ENCODE measurements around the gene MT1HL1. TPM values are rescaled to one million over a fixed set of nuclear protein-coding genes. Genes with fewer than 3 reads are reported as not detected.

MT1HL1 gene
- not detected in 2 replicates for total RNA-seq

DNA sequence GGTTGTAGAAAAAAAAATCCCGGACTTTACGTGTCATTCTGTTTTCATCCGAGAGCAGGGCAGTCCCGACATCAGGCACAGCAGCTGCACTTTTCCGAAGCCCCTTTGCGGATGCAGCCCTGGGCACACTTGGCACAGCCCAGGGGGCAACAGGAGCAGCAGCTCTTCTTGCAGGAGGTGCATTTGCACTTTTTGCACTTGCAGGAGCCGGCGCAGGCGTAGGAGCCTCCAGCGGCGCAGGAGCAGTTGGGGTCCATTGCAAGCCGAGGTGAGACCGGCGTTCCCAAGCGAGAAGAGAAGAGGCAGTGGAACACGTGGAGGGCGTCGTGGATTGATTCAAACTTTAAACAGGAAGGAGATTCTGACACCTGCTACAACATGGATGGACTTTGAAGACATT lies at the start of gene MT1HL1:
TSS of gene MT1HL1 (minus strand) at position 326 of the 400 bp plus-strand sequence. CDS start at position 257, 69 bp downstream.
- H3K4me1 Mint-ChIP-seq (ENCODE audit: low read depth), result no peaks in the 10 kb centered on the region
- no peak within 1 kb of the TSS for H3K4me3 Mint-ChIP-seq (ENCODE audit: low read depth)
- H3K36me3 Mint-ChIP-seq (ENCODE audit: low read depth), result no peaks in the 10 kb centered on the region
- no peaks in the 10 kb centered on the region for H3K27me3 Mint-ChIP-seq (ENCODE audit: low read depth)
- no peak within 1 kb of the TSS for H3K27ac Mint-ChIP-seq
- no peak for DNase-seq (ENCODE audit: low spot score)
- intact Hi-C loops (cut with micrococcal nuclease), result no loop called here
- H3K9me3 Mint-ChIP-seq, result no peaks in the 10 kb centered on the region

- intact Hi-C loops (cut with micrococcal nuclease), result no loop called here
Measured at GRCh38 chr1:237050915-237051314, 46.7 kb upstream of the MT1HL1 start.

DNA sequence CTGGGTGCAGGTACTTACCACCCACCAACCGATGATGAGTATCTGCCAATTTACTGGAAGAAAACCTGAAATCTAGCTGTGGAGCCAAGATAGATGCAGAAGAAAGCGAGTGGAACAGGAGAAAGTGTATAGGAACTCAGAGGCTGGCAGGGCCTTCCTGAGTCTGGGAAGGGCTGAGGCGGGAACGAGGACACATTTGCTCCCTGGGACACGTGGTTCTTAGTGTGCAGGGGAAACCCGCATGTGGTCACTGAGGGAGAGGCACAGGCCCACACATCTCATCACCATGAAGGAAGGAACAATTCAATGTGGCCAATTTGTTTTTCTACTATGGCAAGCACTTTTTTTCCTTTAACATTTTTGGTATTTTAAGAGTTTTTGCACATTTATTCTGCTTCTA lies 45.9 kb upstream of the MT1HL1 start:
- no peak for DNase-seq (ENCODE audit: low spot score)
- intact Hi-C loops (cut with micrococcal nuclease), result no loop called here
- Mint-ChIP-seq H3K9me3 (no peaks in the 10 kb centered on the region), H3K27me3 (ENCODE audit: low read depth) (peaks cover 18% of the 10 kb centered on the region), H3K4me1 (ENCODE audit: low read depth) (no peaks in the 10 kb centered on the region), H3K36me3 (ENCODE audit: low read depth) (no peaks in the 10 kb centered on the region), H3K4me3 (ENCODE audit: low read depth) (no peak overlapping the region), H3K27ac (no peak overlapping the region)

More at GRCh38 chr1:237050915-237051314, 46.7 kb upstream of the MT1HL1 start:
- Mint-ChIP-seq H3K27me3 (ENCODE audit: low read depth) (peaks cover 16% of the 10 kb centered on the region), H3K9me3 (no peaks in the 10 kb centered on the region), H3K36me3 (ENCODE audit: low read depth) (no peaks in the 10 kb centered on the region), H3K4me3 (ENCODE audit: low read depth) (no peak overlapping the region), H3K4me1 (ENCODE audit: low read depth) (no peaks in the 10 kb centered on the region), H3K27ac (no peak overlapping the region)
- DNase-seq (ENCODE audit: low spot score), result no peak

- no peaks in the 10 kb centered on the region for H3K9me3 Mint-ChIP-seq
- peaks cover 2% of the 10 kb centered on the region for H3K4me1 Mint-ChIP-seq (ENCODE audit: low read depth)
- no peak overlapping the region for H3K27ac Mint-ChIP-seq
- DNase-seq (ENCODE audit: low spot score), result no peak
- H3K36me3 Mint-ChIP-seq (ENCODE audit: low read depth), result no peaks in the 10 kb centered on the region
- intact Hi-C loops (cut with micrococcal nuclease), result loop anchor here (10.0 kb wide), 3 partner anchors 256 to 516 kb away; no protein-coding TSS in a partner anchor
- no peak overlapping the region for H3K4me3 Mint-ChIP-seq (ENCODE audit: low read depth)
- H3K27me3 Mint-ChIP-seq (ENCODE audit: low read depth), result peaks cover 25% of the 10 kb centered on the region
Measured at GRCh38 chr1:237048803-237049202, 44.6 kb upstream of the MT1HL1 start.

DNA sequence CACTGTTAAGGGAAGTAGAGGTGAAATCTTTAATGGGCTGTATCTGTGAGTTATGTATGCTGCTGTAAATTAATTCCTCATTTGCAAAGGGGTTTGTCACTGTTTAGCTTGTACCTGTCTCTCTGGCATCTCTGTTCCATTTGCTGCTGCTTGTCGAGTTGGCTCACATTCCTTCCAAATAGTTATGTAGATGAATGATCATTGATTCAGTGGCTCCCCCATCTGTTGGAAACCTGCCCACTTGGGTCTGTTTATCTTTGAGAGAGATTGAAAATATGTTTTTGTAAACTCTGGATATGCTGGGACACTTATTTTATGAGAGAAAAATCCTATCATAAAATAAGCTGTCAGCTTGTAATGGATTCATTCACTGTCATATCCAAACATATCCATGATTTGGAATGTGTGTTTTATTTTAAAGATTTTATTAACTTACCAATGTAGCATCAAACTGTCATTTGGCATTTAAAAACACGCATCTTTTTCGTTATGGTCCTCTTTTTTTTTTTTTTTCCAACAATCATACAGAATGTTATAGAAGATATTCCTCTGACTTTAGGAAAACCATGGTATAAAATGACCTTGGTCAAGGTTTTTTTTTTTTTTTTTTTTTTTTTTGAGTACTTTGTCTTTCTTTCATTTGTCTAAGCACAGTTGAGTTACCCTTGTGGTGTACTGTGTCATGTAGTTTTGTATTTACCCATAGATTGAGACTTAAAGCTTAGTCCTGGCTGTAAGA lies 41.2 kb upstream of the MT1HL1 start:
- Mint-ChIP-seq H3K4me3 (ENCODE audit: low read depth) (no peak overlapping the region), H3K4me1 (ENCODE audit: low read depth) (peaks cover 12% of the 10 kb centered on the region), H3K9me3 (no peaks in the 10 kb centered on the region), H3K27ac (no peak overlapping the region), H3K27me3 (ENCODE audit: low read depth) (peaks cover 41% of the 10 kb centered on the region), H3K36me3 (ENCODE audit: low read depth) (no peaks in the 10 kb centered on the region)
- intact Hi-C loops (cut with micrococcal nuclease), result loop anchor here (10.0 kb wide), 3 partner anchors 259 to 519 kb away; no protein-coding TSS in a partner anchor
- no peak for DNase-seq (ENCODE audit: low spot score)

- Mint-ChIP-seq H3K36me3 (ENCODE audit: low read depth) (no peaks in the 10 kb centered on the region), H3K27ac (no peak overlapping the region), H3K4me1 (ENCODE audit: low read depth) (peaks cover 12% of the 10 kb centered on the region), H3K4me3 (ENCODE audit: low read depth) (peak overlapping the region; percentile 40), H3K27me3 (ENCODE audit: low read depth) (peaks cover 40% of the 10 kb centered on the region), H3K9me3 (no peaks in the 10 kb centered on the region)
- DNase-seq (ENCODE audit: low spot score), result no peak
- intact Hi-C loops (cut with micrococcal nuclease), result loop anchor here (10.0 kb wide), 3 partner anchors 261 to 521 kb away; no protein-coding TSS in a partner anchor
Measured at GRCh38 chr1:237043846-237044636, 39.8 kb upstream of the MT1HL1 start.

- intact Hi-C loops (cut with micrococcal nuclease), result loop anchor here (10.0 kb wide), 3 partner anchors 262 to 522 kb away; no protein-coding TSS in a partner anchor
- DNase-seq (ENCODE audit: low spot score), result no peak
- peaks cover 46% of the 10 kb centered on the region for H3K27me3 Mint-ChIP-seq (ENCODE audit: low read depth)
- no peaks in the 10 kb centered on the region for H3K36me3 Mint-ChIP-seq (ENCODE audit: low read depth)
- H3K27ac Mint-ChIP-seq, result no peak overlapping the region
- H3K9me3 Mint-ChIP-seq, result no peaks in the 10 kb centered on the region
- peak overlapping the region; percentile 40 for H3K4me3 Mint-ChIP-seq (ENCODE audit: low read depth)
- peaks cover 12% of the 10 kb centered on the region for H3K4me1 Mint-ChIP-seq (ENCODE audit: low read depth)
Measured at GRCh38 chr1:237042892-237043576, 38.8 kb upstream of the MT1HL1 start.

GRCh38 chr1:237042526-237042891 lies 38.3 kb upstream of the MT1HL1 start:
- H3K9me3 Mint-ChIP-seq, result no peaks in the 10 kb centered on the region
- peaks cover 46% of the 10 kb centered on the region for H3K27me3 Mint-ChIP-seq (ENCODE audit: low read depth)
- peak overlapping the region; percentile 54 for H3K4me3 Mint-ChIP-seq (ENCODE audit: low read depth)

GRCh38 chr1:237041795-237042525 lies 37.7 kb upstream of the MT1HL1 start, which contains the start of gene RYR2:
Gene RYR2, plus strand, starts transcription at chr1:237042184. Its CDS starts 338 bp downstream, at chr1:237042522.
- Mint-ChIP-seq H3K4me3 (ENCODE audit: low read depth) (peak within 1 kb of the TSS; percentile 62), H3K27me3 (ENCODE audit: low read depth) (peaks cover 46% of the 10 kb centered on the region), H3K27ac (no peak within 1 kb of the TSS), H3K36me3 (ENCODE audit: low read depth) (no peaks in the 10 kb centered on the region), H3K4me1 (ENCODE audit: low read depth) (peaks cover 12% of the 10 kb centered on the region), H3K9me3 (no peaks in the 10 kb centered on the region)
- intact Hi-C loops (cut with micrococcal nuclease), result loop anchor here (10.0 kb wide), 3 partner anchors 263 to 523 kb away; no protein-coding TSS in a partner anchor
- no peak for DNase-seq (ENCODE audit: low spot score)

More at GRCh38 chr1:237042526-237042891, 38.3 kb upstream of the MT1HL1 start:
- no peak overlapping the region for H3K27ac Mint-ChIP-seq
- DNase-seq (ENCODE audit: low spot score), result no peak
- intact Hi-C loops (cut with micrococcal nuclease), result loop anchor here (10.0 kb wide), 3 partner anchors 262 to 522 kb away; no protein-coding TSS in a partner anchor
- H3K36me3 Mint-ChIP-seq (ENCODE audit: low read depth), result no peaks in the 10 kb centered on the region
- peaks cover 12% of the 10 kb centered on the region for H3K4me1 Mint-ChIP-seq (ENCODE audit: low read depth)

GRCh38 chr1:237041461-237041794 lies 37.2 kb upstream of the MT1HL1 start:
- intact Hi-C loops (cut with micrococcal nuclease), result loop anchor here (10.0 kb wide), 3 partner anchors 263 to 523 kb away; no protein-coding TSS in a partner anchor

GRCh38 chr1:237040823-237041222 lies 36.6 kb upstream of the MT1HL1 start:
- peaks cover 46% of the 10 kb centered on the region for H3K27me3 Mint-ChIP-seq (ENCODE audit: low read depth)
- DNase-seq (ENCODE audit: low spot score), result no peak
- no peaks in the 10 kb centered on the region for H3K9me3 Mint-ChIP-seq
- no peaks in the 10 kb centered on the region for H3K36me3 Mint-ChIP-seq (ENCODE audit: low read depth)
- H3K4me3 Mint-ChIP-seq (ENCODE audit: low read depth), result no peak overlapping the region
- intact Hi-C loops (cut with micrococcal nuclease), result loop anchor here (10.0 kb wide), 3 partner anchors 264 to 524 kb away; no protein-coding TSS in a partner anchor
- H3K4me1 Mint-ChIP-seq (ENCODE audit: low read depth), result peaks cover 12% of the 10 kb centered on the region
- H3K27ac Mint-ChIP-seq, result no peak overlapping the region

More at GRCh38 chr1:237041461-237041794, 37.2 kb upstream of the MT1HL1 start:
- Mint-ChIP-seq H3K27ac (no peak overlapping the region), H3K36me3 (ENCODE audit: low read depth) (no peaks in the 10 kb centered on the region), H3K4me3 (ENCODE audit: low read depth) (peak overlapping the region; percentile 62), H3K9me3 (no peaks in the 10 kb centered on the region), H3K4me1 (ENCODE audit: low read depth) (peaks cover 12% of the 10 kb centered on the region), H3K27me3 (ENCODE audit: low read depth) (peaks cover 46% of the 10 kb centered on the region)
- DNase-seq (ENCODE audit: low spot score), result no peak

GRCh38 chr1:237038211-237038610 lies 34.0 kb upstream of the MT1HL1 start:
- Mint-ChIP-seq H3K27me3 (ENCODE audit: low read depth) (peaks cover 26% of the 10 kb centered on the region), H3K4me1 (ENCODE audit: low read depth) (peaks cover 5% of the 10 kb centered on the region), H3K27ac (no peak overlapping the region), H3K36me3 (ENCODE audit: low read depth) (no peaks in the 10 kb centered on the region), H3K4me3 (ENCODE audit: low read depth) (no peak overlapping the region), H3K9me3 (no peaks in the 10 kb centered on the region)
- no peak for DNase-seq (ENCODE audit: low spot score)
- intact Hi-C loops (cut with micrococcal nuclease), result no loop called here
